ENCODE results near the gene ITGB3BP. TPM values are rescaled to one million over a fixed set of nuclear protein-coding genes. Genes with fewer than 3 reads are reported as not detected.

ITGB3BP gene
- total and polyA plus RNA-seq, 2 experiments from 2014 or later, result 14.6 to 27.7 TPM

DNA sequence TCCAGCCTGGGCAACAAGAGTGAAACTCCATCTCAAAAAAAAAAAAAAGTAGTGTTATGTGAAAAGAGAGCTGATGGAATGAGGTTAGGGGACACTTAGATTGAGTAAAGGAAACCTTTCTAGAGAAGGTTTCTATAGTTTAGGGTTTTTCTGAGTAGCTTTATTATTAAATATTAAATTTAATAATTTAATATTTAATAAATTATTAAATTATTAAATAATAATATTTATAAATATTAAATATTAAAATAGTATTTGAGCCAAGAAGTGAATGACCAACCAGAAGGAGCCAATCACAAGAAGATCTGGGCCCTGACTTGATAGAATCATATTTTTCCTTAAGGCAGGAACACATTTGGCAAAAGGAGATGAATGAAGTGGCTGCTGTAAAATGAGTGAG lies 104.9 kb downstream of the ITGB3BP start:
- H3K36me3 ChIP-seq (replicated peaks; ENCODE audit: insufficient read depth, low read depth), result no peaks in the 10 kb centered on the region
- H3K4me3 ChIP-seq, result no peak overlapping the region
- no peaks in the 10 kb centered on the region for H4K20me1 ChIP-seq (ENCODE audit: insufficient read depth, poor library complexity, severe bottlenecking)
- H3K27ac ChIP-seq, result no peak overlapping the region
- no peaks in the 10 kb centered on the region for H3K27me3 ChIP-seq
- TF ChIP-seq EZH2 (IDR thresholded peaks at IDR 0.05; ENCODE audit: borderline replicate concordance), result no peak
- TF ChIP-seq, protein P1, sequence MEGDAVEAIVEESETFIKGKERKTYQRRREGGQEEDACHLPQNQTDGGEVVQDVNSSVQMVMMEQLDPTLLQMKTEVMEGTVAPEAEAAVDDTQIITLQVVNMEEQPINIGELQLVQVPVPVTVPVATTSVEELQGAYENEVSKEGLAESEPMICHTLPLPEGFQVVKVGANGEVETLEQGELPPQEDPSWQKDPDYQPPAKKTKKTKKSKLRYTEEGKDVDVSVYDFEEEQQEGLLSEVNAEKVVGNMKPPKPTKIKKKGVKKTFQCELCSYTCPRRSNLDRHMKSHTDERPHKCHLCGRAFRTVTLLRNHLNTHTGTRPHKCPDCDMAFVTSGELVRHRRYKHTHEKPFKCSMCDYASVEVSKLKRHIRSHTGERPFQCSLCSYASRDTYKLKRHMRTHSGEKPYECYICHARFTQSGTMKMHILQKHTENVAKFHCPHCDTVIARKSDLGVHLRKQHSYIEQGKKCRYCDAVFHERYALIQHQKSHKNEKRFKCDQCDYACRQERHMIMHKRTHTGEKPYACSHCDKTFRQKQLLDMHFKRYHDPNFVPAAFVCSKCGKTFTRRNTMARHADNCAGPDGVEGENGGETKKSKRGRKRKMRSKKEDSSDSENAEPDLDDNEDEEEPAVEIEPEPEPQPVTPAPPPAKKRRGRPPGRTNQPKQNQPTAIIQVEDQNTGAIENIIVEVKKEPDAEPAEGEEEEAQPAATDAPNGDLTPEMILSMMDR (IDR thresholded peaks at IDR 0.05; ENCODE audit: poor library complexity), result no peak
- H3K4me2 ChIP-seq, result no peak overlapping the region
- no peaks in the 10 kb centered on the region for H3K9me3 ChIP-seq (ENCODE audit: low read depth)
- H3K4me1 ChIP-seq (ENCODE audit: insufficient read depth), result no peaks in the 10 kb centered on the region
- H2AFZ ChIP-seq, result no peak overlapping the region
- no peak for DNase-seq (ENCODE audit: low spot score)
- H3K9me2 ChIP-seq (replicated peaks; ENCODE audit: insufficient read depth), result no peaks in the 10 kb centered on the region
- no peaks in the 10 kb centered on the region for H3K79me2 ChIP-seq

DNA sequence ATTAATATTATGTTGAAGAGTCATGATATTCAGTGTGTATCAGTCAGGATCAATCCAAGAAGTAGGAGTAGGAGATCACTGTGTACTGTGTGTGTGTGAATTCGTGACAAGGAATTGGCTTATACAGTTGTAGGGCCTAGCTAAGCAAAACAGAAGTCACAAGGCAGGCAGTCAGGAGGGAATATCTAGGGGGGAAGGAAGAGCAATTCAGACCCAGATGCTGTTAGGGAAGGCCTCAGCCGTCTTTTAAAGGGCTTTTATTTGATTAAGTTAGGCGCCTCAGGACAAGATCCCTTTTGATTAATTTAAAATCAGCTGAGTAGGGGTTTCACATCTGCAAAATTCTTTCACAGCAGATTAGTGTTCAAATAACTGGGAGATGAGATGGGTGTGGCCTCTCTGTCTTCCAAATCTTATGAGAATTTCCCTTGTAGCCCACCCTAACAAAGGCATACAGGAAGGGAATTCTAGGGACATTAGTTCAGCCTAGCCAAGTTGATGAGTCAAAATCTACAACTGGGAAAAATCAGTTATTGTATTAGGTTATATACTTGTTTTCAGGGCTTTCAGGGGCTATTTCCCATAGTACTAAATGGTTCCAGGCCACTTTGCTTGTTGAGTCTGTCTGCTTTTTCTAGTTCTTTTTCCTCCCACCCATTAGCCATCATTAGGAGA lies 108.2 kb downstream of the ITGB3BP start:
- Histone ChIP-seq H3K9me3 (ENCODE audit: low read depth) (no peaks in the 10 kb centered on the region), H3K79me2 (no peaks in the 10 kb centered on the region), H3K4me2 (no peak overlapping the region), H3K27ac (no peak overlapping the region), H3K36me3 (replicated peaks; ENCODE audit: insufficient read depth, low read depth) (no peaks in the 10 kb centered on the region), H3K9me2 (replicated peaks; ENCODE audit: insufficient read depth) (no peaks in the 10 kb centered on the region), H2AFZ (no peak overlapping the region), H4K20me1 (ENCODE audit: insufficient read depth, poor library complexity, severe bottlenecking) (no peaks in the 10 kb centered on the region), H3K4me3 (no peak overlapping the region), H3K4me1 (ENCODE audit: insufficient read depth) (no peaks in the 10 kb centered on the region), H3K27me3 (no peaks in the 10 kb centered on the region)
- WGBS (ENCODE audit: low lambda C conversion rate, missing lambda C conversion rate), result 87% methylated on average over 3 of the region's 3 CpGs
- no peak for TF ChIP-seq EZH2phosphoT487 (IDR thresholded peaks at IDR 0.05; ENCODE audit: low read depth, severe bottlenecking, unreplicated experiment)
- TF ChIP-seq, protein P1 (IDR thresholded peaks at IDR 0.05; ENCODE audit: poor library complexity), result no peak
- TF ChIP-seq EZH2 (IDR thresholded peaks at IDR 0.05; ENCODE audit: borderline replicate concordance), result no peak
- DNase-seq (ENCODE audit: low spot score), result no peak

DNA sequence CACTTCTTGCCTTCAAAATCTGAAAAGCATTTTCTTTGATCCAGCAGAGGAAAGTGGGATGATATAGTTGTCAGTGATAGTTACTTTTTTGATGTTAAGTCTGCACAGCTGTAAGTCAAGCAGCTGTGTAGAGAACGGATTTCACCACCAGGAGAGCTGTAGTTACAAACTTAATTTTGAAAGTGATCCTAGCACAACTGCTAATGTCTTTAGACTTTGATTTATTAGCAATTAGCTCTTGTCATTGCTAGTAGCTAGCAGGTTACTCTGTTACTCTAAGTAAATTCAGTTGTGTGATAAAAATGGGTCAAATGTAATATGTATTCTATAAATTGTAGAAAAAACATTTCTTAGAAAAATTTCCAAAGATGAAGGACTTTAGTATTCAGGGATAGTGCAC lies 109.6 kb downstream of the ITGB3BP start:
- Histone ChIP-seq H3K27me3 (no peaks in the 10 kb centered on the region), H3K79me2 (no peaks in the 10 kb centered on the region), H3K9me2 (replicated peaks; ENCODE audit: insufficient read depth) (no peaks in the 10 kb centered on the region), H3K27ac (no peak overlapping the region), H3K36me3 (replicated peaks; ENCODE audit: insufficient read depth, low read depth) (no peaks in the 10 kb centered on the region), H3K4me2 (no peak overlapping the region), H3K9me3 (ENCODE audit: low read depth) (no peaks in the 10 kb centered on the region), H4K20me1 (ENCODE audit: insufficient read depth, poor library complexity, severe bottlenecking) (no peaks in the 10 kb centered on the region), H3K4me3 (no peak overlapping the region), H2AFZ (no peak overlapping the region), H3K4me1 (ENCODE audit: insufficient read depth) (no peaks in the 10 kb centered on the region)
- DNase-seq (ENCODE audit: low spot score), result no peak
- TF ChIP-seq, protein P1 (IDR thresholded peaks at IDR 0.05; ENCODE audit: poor library complexity), result no peak
- TF ChIP-seq EZH2phosphoT487 (IDR thresholded peaks at IDR 0.05; ENCODE audit: low read depth, severe bottlenecking, unreplicated experiment), result no peak
- no peak for TF ChIP-seq EZH2 (IDR thresholded peaks at IDR 0.05; ENCODE audit: borderline replicate concordance)
- 70% methylated on average over 1 of the region's 1 CpG for WGBS (ENCODE audit: low lambda C conversion rate, missing lambda C conversion rate)

DNA sequence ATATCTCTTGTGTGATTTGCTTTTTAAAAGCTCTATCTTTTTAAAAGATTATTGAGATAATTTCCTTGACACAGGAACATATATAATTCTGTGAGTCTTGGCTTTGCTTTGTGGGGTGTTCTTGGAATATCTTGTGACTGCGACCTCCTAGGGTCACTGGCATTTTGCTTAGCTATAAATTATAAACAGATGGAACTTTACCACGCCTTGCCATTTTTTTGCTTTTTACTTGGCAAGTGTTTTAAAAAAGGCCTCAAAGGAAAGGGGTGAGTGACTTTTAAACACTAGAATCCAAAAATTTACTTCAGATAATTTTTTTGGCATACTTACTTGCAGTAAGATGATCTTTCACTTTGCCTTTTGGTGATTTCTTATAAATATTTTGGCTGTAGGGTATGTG lies 112.0 kb downstream of the ITGB3BP start:
- 80% methylated on average over 2 of the region's 2 CpGs for WGBS (ENCODE audit: low lambda C conversion rate, missing lambda C conversion rate)
- no peaks in the 10 kb centered on the region for H3K4me1 ChIP-seq (ENCODE audit: insufficient read depth)
- no peak for DNase-seq (ENCODE audit: low spot score)

More for the DNA sequence above, 112.0 kb downstream of the ITGB3BP start:
- H3K27me3 ChIP-seq, result no peaks in the 10 kb centered on the region
- H3K27ac ChIP-seq, result no peak overlapping the region
- no peak overlapping the region for H3K4me3 ChIP-seq
- no peaks in the 10 kb centered on the region for H3K36me3 ChIP-seq (replicated peaks; ENCODE audit: insufficient read depth, low read depth)
- H3K4me2 ChIP-seq, result no peak overlapping the region
- TF ChIP-seq EZH2 (IDR thresholded peaks at IDR 0.05; ENCODE audit: borderline replicate concordance), result no peak
- no peaks in the 10 kb centered on the region for H3K9me3 ChIP-seq (ENCODE audit: low read depth)
- no peak overlapping the region for H2AFZ ChIP-seq
- no peaks in the 10 kb centered on the region for H3K79me2 ChIP-seq
- H4K20me1 ChIP-seq (ENCODE audit: insufficient read depth, poor library complexity, severe bottlenecking), result no peaks in the 10 kb centered on the region
- H3K9me2 ChIP-seq (replicated peaks; ENCODE audit: insufficient read depth), result no peaks in the 10 kb centered on the region
